Neural cell (in vitro differentiated cells): ENCODE results near the gene VWA1. TPM values are rescaled to one million over a fixed set of nuclear protein-coding genes. Genes with fewer than 3 reads are reported as not detected.

Experiments used
- H2AFZ ChIP-seq: fragments of 200-600, 300-800 bp; sonication (generic), shearing (Covaris generic); 2 replicates; pipeline ENCODE4 v1.6.0; 2014; ENCODE audit warnings: low read depth, mild to moderate bottlenecking, antibody characterized with exemption, low read length, moderate library complexity
- H3F3A ChIP-seq: fragments of 200-600 bp; shearing (Covaris generic); 2 replicates; pipeline ENCODE4 v1.6.1; 2016; ENCODE audit warnings: mild to moderate bottlenecking, moderate library complexity, mixed read lengths, antibody characterized with exemption, low read length; ENCODE audit not compliant: insufficient read depth, poor library complexity, severe bottlenecking
- H3K27ac ChIP-seq: fragments of 200-600, 300-800 bp; sonication (generic), shearing (Covaris generic); 2 replicates; pipeline ENCODE4 v1.5.1; 2014; ENCODE audit warnings: mild to moderate bottlenecking, low read length, moderate library complexity
- H3K27me3 ChIP-seq: fragments of 300-800, 200-600 bp; sonication (generic), shearing (Covaris generic); 2 replicates; pipeline ENCODE4 v1.6.0; 2014; ENCODE audit warnings: mild to moderate bottlenecking, low read depth, low read length, moderate library complexity; ENCODE audit not compliant: insufficient read depth
- H3K36me3 ChIP-seq: fragments of 300-800, 200-600 bp; sonication (generic), shearing (Covaris generic); 2 replicates; pipeline ENCODE4 v1.5.1; 2014; ENCODE audit warnings: mild to moderate bottlenecking, antibody characterized with exemption, low read length, moderate library complexity; ENCODE audit not compliant: insufficient read depth
- H3K4me2 ChIP-seq: fragments of 300-800, 200-600 bp; sonication (generic), shearing (Covaris generic); 2 replicates; pipeline ENCODE4 v1.6.0; 2014; ENCODE audit warnings: mild to moderate bottlenecking, low read length
- H3K4me3 ChIP-seq: fragments of 300-800, 200-600 bp; sonication (generic), shearing (Covaris generic); 2 replicates; pipeline ENCODE4 v1.5.1; 2014; ENCODE audit warnings: mild to moderate bottlenecking, low read length, moderate library complexity
- H3K79me2 ChIP-seq: fragments of 200-600 bp; shearing (Covaris generic); replicated peaks from 2 replicates; pipeline ENCODE4 v1.6.0; 2014; ENCODE audit warnings: mild to moderate bottlenecking, low read length, moderate library complexity; ENCODE audit not compliant: insufficient read depth
- H3K9ac ChIP-seq: fragments of 300-800, 200-600 bp; sonication (generic), shearing (Covaris generic); 2 replicates; pipeline ENCODE4 v1.6.1; 2016; ENCODE audit warnings: mild to moderate bottlenecking, low read length, mixed read lengths
- H3K9me2 ChIP-seq: fragments of 200-600 bp; shearing (Covaris generic); 2 replicates; pipeline ENCODE4 v1.6.1; 2016; ENCODE audit warnings: mild to moderate bottlenecking, low read length, mixed read lengths; ENCODE audit not compliant: insufficient read depth
- H3K9me3 ChIP-seq: fragments of 200-600, 300-800 bp; sonication (generic), shearing (Covaris generic); 2 replicates; pipeline ENCODE4 v1.6.1; 2016; ENCODE audit warnings: mild to moderate bottlenecking, mixed run types, low read length, moderate library complexity, mixed read lengths
- H4K20me1 ChIP-seq: fragments of 200-600 bp; shearing (Covaris generic); 2 replicates; pipeline ENCODE4 v1.6.1; 2016; ENCODE audit warnings: mild to moderate bottlenecking, mixed run types; ENCODE audit not compliant: insufficient read depth
- CTCF ChIP-seq: fragments of 450-650 bp; IDR thresholded peaks from 2 replicates; pipeline ENCODE4 v1.5.1; 2014; ENCODE audit warnings: antibody characterized with exemption, mild to moderate bottlenecking, moderate library complexity; ENCODE audit not compliant: poor library complexity, severe bottlenecking
- EP300 ChIP-seq: fragments of 450-650 bp; conservative IDR thresholded peaks from 2 replicates; pipeline ENCODE4 v1.6.1; 2014; ENCODE audit warnings: antibody characterized with exemption, mild to moderate bottlenecking, moderate library complexity; ENCODE audit not compliant: poor library complexity, severe bottlenecking
- EZH2 ChIP-seq: fragments of 200-600, 300-800 bp; shearing (Covaris generic), sonication (generic); IDR thresholded peaks from 2 replicates; pipeline ENCODE4 v1.6.1; 2014; ENCODE audit warnings: antibody characterized with exemption, low read length, borderline replicate concordance, mild to moderate bottlenecking; ENCODE audit not compliant: insufficient read depth, poor library complexity, severe bottlenecking
- MXI1 ChIP-seq: fragments of 450-650 bp; conservative IDR thresholded peaks from 2 replicates; pipeline ENCODE4 v1.6.1; 2014; ENCODE audit warnings: antibody characterized with exemption, mild to moderate bottlenecking; ENCODE audit not compliant: poor library complexity, severe bottlenecking
- POLR2AphosphoS5 ChIP-seq: IDR thresholded peaks from 2 replicates; pipeline ENCODE4 v1.6.1; 2012
- RAD21 ChIP-seq: fragments of 450-650 bp; conservative IDR thresholded peaks from 2 replicates; pipeline ENCODE4 v1.6.1; 2014; ENCODE audit warnings: antibody characterized with exemption, mild to moderate bottlenecking, moderate library complexity
- REST ChIP-seq: IDR thresholded peaks from 2 replicates; pipeline ENCODE4 v1.6.1; 2012; ENCODE audit warnings: borderline replicate concordance
- SMC3 ChIP-seq: fragments of 450-650 bp; conservative IDR thresholded peaks from 2 replicates; pipeline ENCODE4 v1.6.1; 2014; ENCODE audit warnings: antibody characterized with exemption, mild to moderate bottlenecking, moderate library complexity; ENCODE audit not compliant: poor library complexity
- TAF1 ChIP-seq: IDR thresholded peaks from 2 replicates; pipeline ENCODE4 v1.6.1; 2012; ENCODE audit warnings: low read depth
- polyA plus RNA-seq: library from polyadenylated mRNA; depleted of rRNA; stranded (reverse); fragments of >200 nt; gene quantifications from 2 replicates; pipeline ENCODE4 v1.2.3, GENCODE V29; 2014

VWA1 gene
- polyA plus RNA-seq, 1 donor from 2014 or later, result 0.88 TPM

GRCh38 chr1:1439546-1440261, 4.2 kb downstream of the VWA1 start:
- H3K9me3 ChIP-seq, result no peaks in the 10 kb centered on the region
- no peak overlapping the region for H3K4me2 ChIP-seq
- H4K20me1 ChIP-seq, result no peaks in the 10 kb centered on the region
- H3K36me3 ChIP-seq, result no peaks in the 10 kb centered on the region
- H2AFZ ChIP-seq, result no peak overlapping the region
- H3K9me2 ChIP-seq, result no peaks in the 10 kb centered on the region
- H3K79me2 ChIP-seq, result no peaks in the 10 kb centered on the region
- H3K27ac ChIP-seq, result no peak overlapping the region
- H3K27me3 ChIP-seq, result peaks cover 12% of the 10 kb centered on the region
- H3F3A ChIP-seq, result no peaks in the 10 kb centered on the region
- no peak overlapping the region for H3K9ac ChIP-seq
- TF ChIP-seq TAF1, result no peak
- no peak for TF ChIP-seq RAD21
- TF ChIP-seq EP300, result no peak
- TF ChIP-seq MXI1, result no peak
- TF ChIP-seq SMC3, result no peak
- no peak for TF ChIP-seq CTCF
- TF ChIP-seq EZH2, result no peak
- no peak for TF ChIP-seq REST
- TF ChIP-seq POLR2AphosphoS5, result no peak
- no peak overlapping the region for H3K4me3 ChIP-seq

GRCh38 chr1:1440262-1441001, 4.9 kb downstream of the VWA1 start:
- Histone ChIP-seq H3K9ac (no peak overlapping the region), H3K79me2 (no peaks in the 10 kb centered on the region), H3K27ac (no peak overlapping the region), H3K4me2 (no peak overlapping the region), H3K9me2 (no peaks in the 10 kb centered on the region), H3K27me3 (peaks cover 8% of the 10 kb centered on the region), H3K9me3 (no peaks in the 10 kb centered on the region), H2AFZ (no peak overlapping the region), H3K4me3 (no peak overlapping the region), H4K20me1 (no peaks in the 10 kb centered on the region), H3F3A (no peaks in the 10 kb centered on the region), H3K36me3 (no peaks in the 10 kb centered on the region)
- TF ChIP-seq MXI1 (no peak), REST (no peak), SMC3 (no peak), POLR2AphosphoS5 (no peak), RAD21 (no peak), CTCF (no peak), TAF1 (no peak), EZH2 (no peak)
